CD14-positive monocyte (primary cell): ENCODE results near the gene EDIL3. TPM values are rescaled to one million over a fixed set of nuclear protein-coding genes. Genes with fewer than 3 reads are reported as not detected.
"Not testable (repeated sequence)": the region's sequence is repeated elsewhere in the genome, so short reads cannot be mapped to it uniquely, and the experiment has no call there.

Experiments used
- DNase-seq, 3 donors: peaks; one replicate each; pipeline ENCODE4 v3.0.0-alpha.2; 2011 to 2022
- H2AFZ ChIP-seq: 2 replicates; pipeline ENCODE4 v1.6.0; 2012; ENCODE audit warnings: mild to moderate bottlenecking, low read depth, low read length, inconsistent platforms; ENCODE audit not compliant: insufficient read depth, poor library complexity, severe bottlenecking
- H3K27ac ChIP-seq, 2 donors: 1 replicate in 1 of 2; 2 replicates in 1 of 2; pipeline ENCODE4 v1.5.1; 2012 to 2013; ENCODE audit warnings: low read length in 2 of 2, control low read depth in 1 of 2, inconsistent platforms in 1 of 2, low read depth in 1 of 2, mild to moderate bottlenecking in 1 of 2
- H3K27me3 ChIP-seq, 2 donors: one replicate each; pipeline versions ENCODE4 v1.6.0 to v1.6.1; 2011 to 2013; ENCODE audit warnings: low read length in 2 of 2; ENCODE audit not compliant: control insufficient read depth in 2 of 2, insufficient read depth in 2 of 2
- H3K36me3 ChIP-seq, 2 donors: replicated peaks in 1 of 2; 1 replicate in 1 of 2; 2 replicates in 1 of 2; pipeline versions ENCODE4 v1.5.1 to v1.6.1; 2012 to 2013; ENCODE audit warnings: low read length in 2 of 2, control low read depth in 1 of 2, inconsistent platforms in 1 of 2, mild to moderate bottlenecking in 1 of 2; ENCODE audit not compliant: insufficient read depth in 2 of 2, control insufficient read depth in 1 of 2
- H3K4me1 ChIP-seq, 2 donors: 1 replicate in 1 of 2; 2 replicates in 1 of 2; pipeline versions ENCODE4 v1.5.1 to v1.6.1; 2012 to 2013; ENCODE audit warnings: low read length in 2 of 2, control low read depth in 1 of 2, inconsistent platforms in 1 of 2, mild to moderate bottlenecking in 1 of 2, moderate library complexity in 1 of 2; ENCODE audit not compliant: insufficient read depth in 2 of 2, control insufficient read depth in 1 of 2
- H3K4me2 ChIP-seq: replicated peaks from 2 replicates; pipeline ENCODE3; 2012; ENCODE audit warnings: low read length, moderate library complexity, mild to moderate bottlenecking; ENCODE audit not compliant: poor library complexity, severe bottlenecking; ENCODE audit errors: extremely low read depth
- H3K4me3 ChIP-seq, 3 experiments: fragments of 200-600 bp in 1 of 3; sonication (generic) in 1 of 3; replicated peaks in 1 of 3; 1 replicate in 2 of 3; 2 replicates in 1 of 3; pipeline ENCODE4 v1.5.1; 2011 to 2013; ENCODE audit warnings: low read length in 3 of 3, mild to moderate bottlenecking in 3 of 3, control low read depth in 2 of 3, low read depth in 2 of 3, inconsistent platforms in 1 of 3, moderate library complexity in 1 of 3
- H3K79me2 ChIP-seq: 2 replicates; pipeline ENCODE4 v1.6.0; 2012; ENCODE audit warnings: mild to moderate bottlenecking, control low read depth, inconsistent platforms, low read length, moderate library complexity; ENCODE audit not compliant: insufficient read depth
- H3K9ac ChIP-seq: 2 replicates; pipeline ENCODE4 v1.6.0; 2017; ENCODE audit warnings: low read length, mild to moderate bottlenecking; ENCODE audit not compliant: insufficient read depth, poor library complexity, severe bottlenecking
- H3K9me3 ChIP-seq, 2 donors: replicated peaks in 1 of 2; 1 replicate in 1 of 2; 2 replicates in 1 of 2; pipeline versions ENCODE4 v1.5.1 to v1.6.1; 2012 to 2013; ENCODE audit warnings: low read length in 2 of 2, control low read depth in 1 of 2; ENCODE audit not compliant: control insufficient read depth in 1 of 2, insufficient read depth in 1 of 2
- H4K20me1 ChIP-seq: 2 replicates; pipeline ENCODE4 v1.6.0; 2012; ENCODE audit warnings: mild to moderate bottlenecking, low read length, control low read depth, moderate library complexity; ENCODE audit not compliant: insufficient read depth
- H3K27ac Mint-ChIP-seq, 7 donors: one replicate each; pipeline ENCODE4 v1.8.0; 2020; ENCODE audit warnings: mild to moderate bottlenecking in 7 of 7, mixed read lengths in 7 of 7, moderate library complexity in 6 of 7, inconsistent platforms in 2 of 7
- H3K27me3 Mint-ChIP-seq, 3 donors: one replicate each; pipeline ENCODE4 v1.8.0; 2021 to 2022; ENCODE audit warnings: low read depth in 3 of 3, mild to moderate bottlenecking in 3 of 3, mixed read lengths in 3 of 3, moderate library complexity in 3 of 3, inconsistent platforms in 1 of 3
- H3K36me3 Mint-ChIP-seq, 2 donors: one replicate each; pipeline ENCODE4 v1.8.0; 2020; ENCODE audit warnings: mixed read lengths in 2 of 2, inconsistent platforms in 1 of 2, mild to moderate bottlenecking in 1 of 2
- H3K4me1 Mint-ChIP-seq: one replicate; pipeline ENCODE4 v1.8.0; 2020; ENCODE audit warnings: mild to moderate bottlenecking, mixed read lengths
- H3K4me3 Mint-ChIP-seq, 2 donors: one replicate each; pipeline ENCODE4 v1.8.0; 2020; ENCODE audit warnings: mild to moderate bottlenecking in 2 of 2, mixed read lengths in 2 of 2, moderate library complexity in 1 of 2
- H3K9me3 Mint-ChIP-seq, 7 donors: one replicate each; pipeline ENCODE4 v1.8.0; 2020 to 2022; ENCODE audit warnings: mixed read lengths in 7 of 7, mild to moderate bottlenecking in 6 of 7, moderate library complexity in 6 of 7, inconsistent platforms in 2 of 7
- CTCF ChIP-seq: fragments of 200-600 bp; IDR thresholded peaks from one replicate; pipeline ENCODE4 v1.8.0; 2022; ENCODE audit warnings: antibody characterized with exemption, mild to moderate bottlenecking
- WGBS: methylation state at CpG from one replicate; pipeline ENCODE4 v1.1.5; 2013; ENCODE audit warnings: missing lambda C conversion rate; ENCODE audit not compliant: insufficient coverage; 5-methylcytosine and 5-hydroxymethylcytosine counted together
- intact Hi-C, 2 donors: fragments of 100-400 bp; cut with micrococcal nuclease; formaldehyde crosslinking; loops; one replicate each; pipeline versions ENCODE4 v1.15.0 to v1.15.1; 2023
- polyA plus RNA-seq, 3 donors: library from polyadenylated mRNA; depleted of rRNA in 1 of 3; unstranded in 2 of 3; stranded (reverse) in 1 of 3; fragments of 300-500 nt in 2 of 3; fragments of >200 nt in 1 of 3; fragmentation: Illumina TruSeq in 2 of 3; gene quantifications; 1 replicate in 2 of 3; 2 replicates in 1 of 3; pipeline ENCODE4 v1.2.3, GENCODE V29; 2012 to 2021

Gene EDIL3
- polyA plus RNA-seq, 3 donors, result 0.09 TPM; not detected in 2

GRCh38 chr5:84162695-84163094 lies 222.0 kb downstream of the EDIL3 start:
- H3K79me2 ChIP-seq, result no peaks in the 10 kb centered on the region
- H3K36me3 ChIP-seq, result no peaks in the 10 kb centered on the region
- intact Hi-C loops, result no loop called here
- no peak for DNase-seq
- no peak overlapping the region for H3K4me3 Mint-ChIP-seq
- H3K27me3 Mint-ChIP-seq, result peaks cover 0 to 2% (median 1%) of the 10 kb centered on the region in 3 donors
- H3K4me1 Mint-ChIP-seq, result no peaks in the 10 kb centered on the region
- H3K4me3 ChIP-seq, result no peak overlapping the region
- peaks cover 0 to 2% (median 0%) of the 10 kb centered on the region in 7 donors for H3K9me3 Mint-ChIP-seq
- H3K27me3 ChIP-seq, result no peaks in the 10 kb centered on the region
- no peak overlapping the region for H3K9ac ChIP-seq
- H3K27ac Mint-ChIP-seq, result no peak overlapping the region
- H3K4me2 ChIP-seq, result no peak overlapping the region
- H3K36me3 Mint-ChIP-seq, result no peaks in the 10 kb centered on the region
- no peak overlapping the region for H2AFZ ChIP-seq
- no peaks in the 10 kb centered on the region for H3K4me1 ChIP-seq
- H3K9me3 ChIP-seq, result no peaks in the 10 kb centered on the region
- no peak for TF ChIP-seq CTCF
- no peak overlapping the region for H3K27ac ChIP-seq
- WGBS, result no CpG with 5 or more reads among the region's 1 CpG
- H4K20me1 ChIP-seq, result no peaks in the 10 kb centered on the region

- intact Hi-C loops, H2AFZ ChIP-seq, H3K9ac ChIP-seq, H3K27ac Mint-ChIP-seq, H3K4me2 ChIP-seq, H3K4me1 ChIP-seq, H3K9me3 ChIP-seq, H3K36me3 Mint-ChIP-seq, H3K9me3 Mint-ChIP-seq, H3K27ac ChIP-seq, H3K79me2 ChIP-seq, H3K4me1 Mint-ChIP-seq, H4K20me1 ChIP-seq, DNase-seq, H3K27me3 Mint-ChIP-seq, H3K27me3 ChIP-seq, H3K4me3 Mint-ChIP-seq, H3K36me3 ChIP-seq, H3K4me3 ChIP-seq: not testable (repeated sequence)
Measured at GRCh38 chr5:84160650-84161049, 224.0 kb downstream of the EDIL3 start.
